ENCODE data around the gene NBDY.
"Not testable (repeated sequence)": the region's sequence is repeated elsewhere in the genome, so short reads cannot be mapped to it uniquely, and the experiment has no call there.

The NBDY gene

GRCh38 chrX:56759736-56760409 is 30.8 kb downstream of the NBDY start:
- no peak overlapping the region for H3K4me3 ChIP-seq (ENCODE audit: low read length)
- TF ChIP-seq CTCF (conservative IDR thresholded peaks at IDR 0.05; ENCODE audit: low read depth, low read length) = no peak
- DNase-seq (ENCODE audit: low read depth) = no peak

- DNase-seq (ENCODE audit: low read depth); H3K4me3 ChIP-seq (ENCODE audit: low read length): not testable (repeated sequence)
These were observed 31.5 kb downstream of the NBDY start for GRCh38 chrX:56760410-56761124.

- H3K4me3 ChIP-seq (ENCODE audit: low read length) = no peak overlapping the region
- no peak for DNase-seq (ENCODE audit: low read depth)
- TF ChIP-seq CTCF (conservative IDR thresholded peaks at IDR 0.05; ENCODE audit: low read depth, low read length) = no peak
These were observed 32.1 kb downstream of the NBDY start for GRCh38 chrX:56761167-56761566.

GRCh38 chrX:56762220-56762619 is 33.2 kb downstream of the NBDY start:
- no peak overlapping the region for H3K4me3 ChIP-seq (ENCODE audit: low read length)
- TF ChIP-seq CTCF (conservative IDR thresholded peaks at IDR 0.05; ENCODE audit: low read depth, low read length) = no peak
- no peak for DNase-seq (ENCODE audit: low read depth)

- no peak for DNase-seq (ENCODE audit: low read depth)
- TF ChIP-seq CTCF (conservative IDR thresholded peaks at IDR 0.05; ENCODE audit: low read depth, low read length) = no peak
- H3K4me3 ChIP-seq (ENCODE audit: low read length) = no peak overlapping the region
These were observed 33.9 kb downstream of the NBDY start for GRCh38 chrX:56762707-56763555.

- H3K4me3 ChIP-seq (ENCODE audit: low read length) = peak overlapping the region; percentile 40
- DNase-seq (ENCODE audit: low read depth) = peak; percentile 2
These were observed 34.6 kb downstream of the NBDY start for GRCh38 chrX:56763556-56764152.

More at GRCh38 chrX:56763556-56764152, 34.6 kb downstream of the NBDY start:
- peak; percentile 3 for TF ChIP-seq CTCF (conservative IDR thresholded peaks at IDR 0.05; ENCODE audit: low read depth, low read length)
